ENCODE data around the gene DNAH14.
"Not testable (repeated sequence)": the region's sequence is repeated elsewhere in the genome, so short reads cannot be mapped to it uniquely, and the experiment has no call there.

The DNAH14 gene

GRCh38 chr1:225004396-225004795 is 74.9 kb downstream of the DNAH14 start:
- no peak for DNase-seq

- not testable (repeated sequence) for DNase-seq
These were observed 76.9 kb downstream of the DNAH14 start for GRCh38 chr1:225006352-225006751.

- DNase-seq, result not testable (repeated sequence)
These were observed 78.6 kb downstream of the DNAH14 start for GRCh38 chr1:225008050-225008449.

GRCh38 chr1:225021037-225021436 is 91.6 kb downstream of the DNAH14 start:
- DNase-seq, result no peak

- no peak for DNase-seq
These were observed 97.2 kb downstream of the DNAH14 start for GRCh38 chr1:225026701-225027100.

GRCh38 chr1:225036441-225036840 is 107.0 kb downstream of the DNAH14 start:
- not testable (repeated sequence) for DNase-seq

- no peak for DNase-seq
These were observed 112.8 kb downstream of the DNAH14 start for GRCh38 chr1:225042263-225042662.

- DNase-seq, result no peak
These were observed 114.8 kb downstream of the DNAH14 start for GRCh38 chr1:225044258-225044657.

GRCh38 chr1:225049594-225049993 is 120.1 kb downstream of the DNAH14 start:
- no peak for DNase-seq

GRCh38 chr1:225063722-225064121 is 134.2 kb downstream of the DNAH14 start:
- DNase-seq, result no peak

- no peak for DNase-seq
These were observed 141.5 kb downstream of the DNAH14 start for GRCh38 chr1:225070972-225071371.

- no peak for DNase-seq
These were observed 167.7 kb downstream of the DNAH14 start for GRCh38 chr1:225097175-225097574.

GRCh38 chr1:225111000-225111399 is 181.5 kb downstream of the DNAH14 start:
- no peak for DNase-seq

GRCh38 chr1:225113265-225113664 is 183.8 kb downstream of the DNAH14 start:
- DNase-seq, result no peak

- DNase-seq, result no peak
These were observed 185.0 kb downstream of the DNAH14 start for GRCh38 chr1:225114354-225114990.

- DNase-seq, result no peak
These were observed 189.8 kb downstream of the DNAH14 start for GRCh38 chr1:225119307-225119706.

- no peak for DNase-seq
These were observed 191.6 kb downstream of the DNAH14 start for GRCh38 chr1:225121095-225121494.

- no peak for DNase-seq
These were observed 202.4 kb downstream of the DNAH14 start for GRCh38 chr1:225131869-225132268.

GRCh38 chr1:225137976-225138375 is 208.5 kb downstream of the DNAH14 start:
- DNase-seq, result no peak

- DNase-seq, result no peak
These were observed 213.5 kb downstream of the DNAH14 start for GRCh38 chr1:225143001-225143400.

GRCh38 chr1:225146478-225146877 is 217.0 kb downstream of the DNAH14 start:
- no peak for DNase-seq

GRCh38 chr1:225147791-225148190 is 218.3 kb downstream of the DNAH14 start:
- DNase-seq, result not testable (repeated sequence)

GRCh38 chr1:225152061-225152460 is 222.6 kb downstream of the DNAH14 start:
- DNase-seq, result no peak

- DNase-seq, result no peak
These were observed 226.1 kb downstream of the DNAH14 start for GRCh38 chr1:225155555-225155954.

- no peak for DNase-seq
These were observed 226.8 kb downstream of the DNAH14 start for GRCh38 chr1:225156254-225156653.
